GM12873 (cell line): ENCODE data around the gene DCLRE1C.

Experiments used
- CTCF ChIP-seq: IDR thresholded peaks from 2 replicates; pipeline ENCODE4 v1.5.1; 2012; ENCODE audit warnings: low read depth, mild to moderate bottlenecking, moderate library complexity, low read length, control low read depth; ENCODE audit not compliant: insufficient read depth; ENCODE audit errors: missing control alignments

The DCLRE1C gene

GRCh38 chr10:14947268-14947667 is 6.6 kb downstream of the DCLRE1C start:
- no peak for TF ChIP-seq CTCF

GRCh38 chr10:14945108-14945507 is 8.8 kb downstream of the DCLRE1C start:
- no peak for TF ChIP-seq CTCF

GRCh38 chr10:14936584-14936983 is 17.3 kb downstream of the DCLRE1C start:
- no peak for TF ChIP-seq CTCF

GRCh38 chr10:14930610-14931009 is 23.3 kb downstream of the DCLRE1C start:
- no peak for TF ChIP-seq CTCF

- no peak for TF ChIP-seq CTCF
Observed at GRCh38 chr10:14926722-14927416, 27.0 kb downstream of the DCLRE1C start.

- TF ChIP-seq CTCF: no peak
Observed at GRCh38 chr10:14926061-14926470, 27.8 kb downstream of the DCLRE1C start.

- TF ChIP-seq CTCF: no peak
Observed at GRCh38 chr10:14925268-14925667, 28.6 kb downstream of the DCLRE1C start.
